ENCODE measurements around the gene ARMH2. TPM values are rescaled to one million over a fixed set of nuclear protein-coding genes. Genes with fewer than 3 reads are reported as not detected.
"Not testable (repeated sequence)": the region's sequence is repeated elsewhere in the genome, so short reads cannot be mapped to it uniquely, and the experiment has no call there.

ARMH2 gene
- total and polyA plus RNA-seq, 8 donors, result not detected

GRCh38 chr6:24774696-24775519, 23.8 kb downstream of the ARMH2 start, which contains the start of gene GMNN:
Gene GMNN, plus strand, starts transcription at chr6:24774937. Its CDS starts 2,310 bp downstream, at chr6:24777247.
- WGBS, 2 donors, result 0% methylated on average over 74 to 75 of the region's 75 CpGs
- no peak for FAIRE-seq

GRCh38 chr6:24768361-24768760, 30.4 kb downstream of the ARMH2 start:
- no peak overlapping the region for H3K27ac ChIP-seq
- no peak for TF ChIP-seq CTCF (IDR thresholded peaks at IDR 0.05)
- no peaks in the 10 kb centered on the region for H3K27me3 ChIP-seq
- H3K4me3 ChIP-seq, result no peak overlapping the region
- H3K9me3 ChIP-seq, result no peaks in the 10 kb centered on the region
- 95 to 97% methylated on average over 5 of the region's 5 CpGs for WGBS, 2 donors
- H3K36me3 ChIP-seq, result no peaks in the 10 kb centered on the region
- intact Hi-C loops (cut with DNase I), result loop anchor here in 2 of 3 donors (5.0 to 10.0 kb wide), 2 partner anchors 184 to 186 kb away; no protein-coding TSS in a partner anchor
- DNase-seq, result no peak
- FAIRE-seq, result no peak
- no peak for ATAC-seq
- peaks cover 8 to 12% (median 10%) of the 10 kb centered on the region in 3 donors for H3K4me1 ChIP-seq

More at GRCh38 chr6:24774696-24775519, 23.8 kb downstream of the ARMH2 start, which contains the start of gene GMNN:
- intact Hi-C loops (cut with DNase I), result loop anchor here in 1 of 3 donors (10.0 kb wide), 1 partner anchor 60 kb away; the partner anchor contains the start of gene C6orf62
- Histone ChIP-seq H3K4me1 (no peaks in the 10 kb centered on the region), H3K9me3 (no peaks in the 10 kb centered on the region), H3K27ac (peak within 1 kb of the TSS; percentile 93 to 98 (median 94)), H3K4me3 (peak within 1 kb of the TSS; percentile 65 to 97 (median 87)), H3K36me3 (no peaks in the 10 kb centered on the region), H3K27me3 (no peaks in the 10 kb centered on the region)
- ATAC-seq, result peak; percentile 84 to 94 (median 87)
- TF ChIP-seq CTCF (IDR thresholded peaks at IDR 0.05), result no peak
- peak; percentile 97 to 100 (median 99) for DNase-seq

GRCh38 chr6:24766680-24767462, 31.8 kb downstream of the ARMH2 start:
- intact Hi-C loops (cut with DNase I), result loop anchor here in 2 of 3 donors (5.0 to 10.0 kb wide), 2 partner anchors 182 to 185 kb away; no protein-coding TSS in a partner anchor
- Histone ChIP-seq H3K4me3 (peak overlapping the region in 1 of 4 donors; percentile 7), H3K36me3 (no peaks in the 10 kb centered on the region), H3K27me3 (no peaks in the 10 kb centered on the region), H3K27ac (peak overlapping the region in 2 of 4 donors; percentile 50 to 62), H3K4me1 (peaks cover 8 to 12% (median 10%) of the 10 kb centered on the region in 3 donors), H3K9me3 (no peaks in the 10 kb centered on the region)
- ATAC-seq (peak; percentile 82 to 91 (median 90)), DNase-seq (no peak), FAIRE-seq (peak; percentile 54)
- TF ChIP-seq CTCF (IDR thresholded peaks at IDR 0.05), result peak in 3 of 4 donors; percentile 14 to 32 (median 30)
- 23 to 25% methylated on average over 9 of the region's 9 CpGs for WGBS, 2 donors

GRCh38 chr6:24765968-24766367, 32.7 kb downstream of the ARMH2 start:
- DNase-seq, result peak in 1 of 6 donors; percentile 61
- ATAC-seq, result not testable (repeated sequence)

GRCh38 chr6:24764833-24765828, 33.6 kb downstream of the ARMH2 start:
- intact Hi-C loops (cut with DNase I), result loop anchor here in 2 of 3 donors (5.0 to 10.0 kb wide), 2 partner anchors 180 to 183 kb away; no protein-coding TSS in a partner anchor
- not testable (repeated sequence) for H3K4me3 ChIP-seq, ATAC-seq, H3K36me3 ChIP-seq, H3K9me3 ChIP-seq, FAIRE-seq, H3K27ac ChIP-seq, DNase-seq, H3K27me3 ChIP-seq
- peaks cover 8 to 12% (median 10%) of the 10 kb centered on the region in 3 donors for H3K4me1 ChIP-seq
- WGBS, 2 donors, result 84% methylated on average over 20 of the region's 20 CpGs

More at GRCh38 chr6:24765968-24766367, 32.7 kb downstream of the ARMH2 start:
- Histone ChIP-seq H3K27ac (peak overlapping the region in 3 of 4 donors; percentile 15 to 51 (median 28)), H3K4me1 (peaks cover 8 to 12% (median 10%) of the 10 kb centered on the region in 3 donors)
- H3K27me3 ChIP-seq, H3K36me3 ChIP-seq, FAIRE-seq, H3K9me3 ChIP-seq, H3K4me3 ChIP-seq: not testable (repeated sequence)
- 82 to 94% methylated on average over 12 to 23 of the region's 26 CpGs for WGBS, 2 donors
- intact Hi-C loops (cut with DNase I), result loop anchor here in 2 of 3 donors (5.0 to 10.0 kb wide), 2 partner anchors 181 to 184 kb away; no protein-coding TSS in a partner anchor
